HepG2 (cell line): ENCODE data around the gene SMDT1. TPM values are rescaled to one million over a fixed set of nuclear protein-coding genes. Genes with fewer than 3 reads are reported as not detected.

Source experiments
- ATRX ChIP-seq: sonication (generic); formaldehyde crosslinking; IDR thresholded peaks from 2 replicates; pipeline ENCODE4 v1.4.0; 2020; ENCODE audit warnings: missing genetic modification reagents, borderline replicate concordance
- KAT8 ChIP-seq: IDR thresholded peaks from 2 replicates; pipeline ENCODE4 v1.6.1; 2016; ENCODE audit warnings: missing genetic modification reagents, missing compliant biosample characterization
- PHF8 ChIP-seq: sonication (generic); formaldehyde crosslinking; IDR thresholded peaks from 2 replicates; pipeline ENCODE4 v1.5.0; 2020; ENCODE audit warnings: missing genetic modification reagents
- SNAPC2 ChIP-seq: sonication (generic); formaldehyde crosslinking; IDR thresholded peaks from 2 replicates; pipeline ENCODE4 v1.8.1; 2022; ENCODE audit warnings: mild to moderate bottlenecking, missing genetic modification reagents
- SNAPC4 ChIP-seq: sonication (generic); formaldehyde crosslinking; IDR thresholded peaks from 2 replicates; pipeline ENCODE4 v1.4.0; 2020; ENCODE audit warnings: mild to moderate bottlenecking, missing genetic modification reagents
- SYNCRIP ChIP-seq: fragments of 200-400 bp; formaldehyde crosslinking; IDR thresholded peaks from 2 replicates; pipeline ENCODE4 v1.6.1; 2018; ENCODE audit warnings: mild to moderate bottlenecking, low read depth, low read length; ENCODE audit not compliant: insufficient read depth
- TFAP4 ChIP-seq: sonication (generic); IDR thresholded peaks from 2 replicates; pipeline ENCODE4 v1.6.1; 2016; ENCODE audit warnings: low read depth, borderline replicate concordance
- ZBTB3 ChIP-seq: sonication (generic); formaldehyde crosslinking; IDR thresholded peaks from 2 replicates; pipeline ENCODE4 v1.4.0; 2020; ENCODE audit warnings: low read depth, mild to moderate bottlenecking, moderate library complexity, missing genetic modification reagents, borderline replicate concordance
- ZC3H13 ChIP-seq: sonication (generic); formaldehyde crosslinking; IDR thresholded peaks from 2 replicates; pipeline ENCODE4 v1.8.1; 2023; ENCODE audit warnings: mild to moderate bottlenecking, missing genetic modification reagents, moderate library complexity
- ZFP1 ChIP-seq: IDR thresholded peaks from 2 replicates; pipeline ENCODE4 v1.6.1; 2016
- ZNF230 ChIP-seq: sonication (generic); formaldehyde crosslinking; IDR thresholded peaks from 2 replicates; pipeline ENCODE4 v1.4.0; 2020; ENCODE audit warnings: mild to moderate bottlenecking, missing genetic modification reagents
- ZNF296 ChIP-seq: sonication (generic); formaldehyde crosslinking; conservative IDR thresholded peaks from 2 replicates; pipeline ENCODE4 v1.5.0; 2020; ENCODE audit warnings: mild to moderate bottlenecking, missing genetic modification reagents
- ZNF367 ChIP-seq: sonication (generic); formaldehyde crosslinking; IDR thresholded peaks from 2 replicates; pipeline ENCODE4 v1.4.0; 2020; ENCODE audit warnings: missing genetic modification reagents, borderline replicate concordance
- ZNF550 ChIP-seq: sonication (generic); formaldehyde crosslinking; IDR thresholded peaks from 2 replicates; pipeline ENCODE4 v1.4.0; 2020; ENCODE audit warnings: mild to moderate bottlenecking, missing genetic modification reagents, borderline replicate concordance
- ZNF770 ChIP-seq: sonication (generic); formaldehyde crosslinking; IDR thresholded peaks from 2 replicates; pipeline ENCODE4 v1.5.0; 2020; ENCODE audit warnings: mild to moderate bottlenecking, missing genetic modification reagents
- ZNF788 ChIP-seq: sonication (generic); formaldehyde crosslinking; IDR thresholded peaks from 2 replicates; pipeline ENCODE4 v1.5.0; 2020; ENCODE audit warnings: mild to moderate bottlenecking, missing genetic modification reagents, borderline replicate concordance
- ZNF883 ChIP-seq: sonication (generic); formaldehyde crosslinking; IDR thresholded peaks from 2 replicates; pipeline ENCODE4 v1.5.1; 2020; ENCODE audit warnings: mild to moderate bottlenecking, missing genetic modification reagents; ENCODE audit errors: not compliant biosample characterization
- ZSCAN29 ChIP-seq: sonication (generic); formaldehyde crosslinking; conservative IDR thresholded peaks from 2 replicates; pipeline ENCODE4 v1.4.0; 2020; ENCODE audit warnings: mild to moderate bottlenecking, missing genetic modification reagents
- polyA plus RNA-seq, 8 experiments: library from polyadenylated mRNA; depleted of rRNA in 3 of 8; stranded (reverse) in 7 of 8; unstranded in 1 of 8; fragments of >200 nt; fragmentation: Illumina TruSeq in 4 of 8; extraction: Trizol in 4 of 8; gene quantifications; 2 replicates each; pipeline versions ENCODE4 v1.2.1 to v1.2.3, GENCODE V29; 2011 to 2016; ENCODE audit warnings: low read depth in 4 of 8, missing spikeins in 1 of 8, mixed read lengths in 1 of 8; ENCODE audit not compliant: insufficient read depth in 1 of 8
- total RNA-seq, 5 experiments: library from RNA; depleted of rRNA; stranded (reverse); fragments of >200 nt; fragmentation: Illumina TruSeq; extraction: Trizol; gene quantifications; 2 replicates each; pipeline ENCODE4 v1.2.3, GENCODE V29; 2016; ENCODE audit warnings: low read depth in 1 of 5

Gene SMDT1
- total and polyA plus RNA-seq, 2 of the 13 experiments (the other 11 are each of a cell fraction or from before 2014, with no cell fraction given) = 8.3 to 26.6 TPM

- TF ChIP-seq SNAPC4 (CRISPR knock-in tag) (peak; percentile 68; the same call in 1 of the 2 replicates), ZNF770 (CRISPR knock-in tag) (peak; percentile 92), ZNF883 (CRISPR knock-in tag) (peak; percentile 91), PHF8 (CRISPR knock-in tag) (peak; percentile 91), ZSCAN29 (CRISPR knock-in tag) (0 out of 2 replicates have a peak, but pooled peaks have one; percentile 36), ZNF788 (CRISPR knock-in tag) (peak; percentile 67; the same call in 1 of the 2 replicates), TFAP4 (0 out of 2 replicates have a peak, but pooled peaks have one; percentile 54), ZNF550 (CRISPR knock-in tag) (no peak), ZFP1 (CRISPR knock-in tag) (no peak), ZNF296 (CRISPR knock-in tag) (no peak), SYNCRIP (no peak), ATRX (no peak), ZNF230 (CRISPR knock-in tag) (no peak), ZBTB3 (CRISPR knock-in tag) (peak; percentile 78; the same call in 1 of the 2 replicates), ZC3H13 (CRISPR knock-in tag) (peak; percentile 80; the same call in 1 of the 2 replicates), SNAPC2 (CRISPR knock-in tag) (peak; percentile 78), ZNF367 (CRISPR knock-in tag) (no peak; the same call in 1 of the 2 replicates), KAT8 (CRISPR knock-in tag) (peak; percentile 83)
These were observed 8.7 kb upstream of the SMDT1 start, which contains the start of gene NAGA (continued) for GRCh38 chr22:42070517-42071422.
